Tibial nerve (tissue), 3 donors: ENCODE results near the gene GRXCR1.

Source experiments
- CTCF ChIP-seq, 5 experiments: fragments of 200-600 bp in 3 of 5; fragments of 450-650 bp in 2 of 5; sonication (generic) in 3 of 5; IDR thresholded peaks; one replicate each; pipeline ENCODE4 v1.5.1; 2016 to 2019; ENCODE audit warnings: antibody characterized with exemption in 5 of 5, mild to moderate bottlenecking in 3 of 5, moderate library complexity in 2 of 5
- POLR2A ChIP-seq, 2 donors: fragments of 450-650 bp; IDR thresholded peaks; one replicate each; pipeline ENCODE4 v1.6.1; 2017; ENCODE audit warnings: antibody characterized with exemption in 2 of 2, mild to moderate bottlenecking in 2 of 2, moderate library complexity in 2 of 2

GRCh38 chr4:43014256-43014655, 121.7 kb downstream of the GRXCR1 start:
- TF ChIP-seq CTCF (IDR thresholded peaks at IDR 0.05) (no peak), POLR2A (IDR thresholded peaks at IDR 0.05) (no peak)
